Measurements from ENCODE around the gene RETREG1.

RETREG1 gene

DNA sequence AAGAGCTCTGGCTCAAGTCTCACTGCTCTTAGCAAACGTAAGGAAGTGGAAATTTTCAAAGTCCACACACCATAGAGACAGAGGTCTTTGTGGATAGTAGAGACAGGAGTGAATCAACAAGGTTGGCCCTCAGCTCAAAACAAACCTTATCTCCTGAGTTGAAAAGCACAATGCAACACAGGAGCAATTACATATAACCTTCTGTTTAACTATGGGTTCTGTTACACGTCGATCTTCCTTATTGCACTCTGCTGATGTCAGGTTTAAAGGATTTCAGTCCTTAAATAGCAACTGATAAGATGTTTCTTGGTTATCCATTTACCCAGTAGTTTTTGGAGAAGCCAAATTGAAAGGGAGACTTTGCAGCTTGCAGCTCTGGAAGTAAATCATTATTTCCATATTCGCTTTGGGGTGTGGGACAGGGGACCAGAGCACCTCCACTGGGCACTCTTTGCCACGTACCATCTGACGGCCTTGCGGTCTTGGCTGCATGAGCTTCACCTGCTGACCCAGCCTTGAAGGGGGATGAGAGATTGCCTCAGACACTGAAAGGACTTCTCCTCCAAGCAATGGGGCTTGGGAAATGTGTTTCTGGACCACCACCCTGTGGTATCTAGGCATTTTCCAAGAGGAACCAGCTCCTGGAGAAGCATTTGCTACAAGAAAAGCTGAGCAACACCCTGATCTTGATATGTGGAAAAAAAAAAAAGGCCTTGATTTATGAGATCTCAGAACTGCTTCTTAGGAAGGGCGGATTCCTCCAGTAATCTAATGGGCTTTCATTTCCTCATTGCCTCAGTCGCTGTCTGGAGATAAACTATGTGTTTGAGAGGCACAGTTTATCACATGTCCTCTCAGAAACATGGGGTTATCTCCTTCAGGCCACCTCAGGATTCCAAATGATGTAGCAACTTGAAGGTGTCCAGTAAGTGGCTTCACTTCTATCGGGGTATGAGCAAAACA lies 95.0 kb downstream of the RETREG1 start:
- DNase-seq (ENCODE audit: low spot score) = no peak

DNA sequence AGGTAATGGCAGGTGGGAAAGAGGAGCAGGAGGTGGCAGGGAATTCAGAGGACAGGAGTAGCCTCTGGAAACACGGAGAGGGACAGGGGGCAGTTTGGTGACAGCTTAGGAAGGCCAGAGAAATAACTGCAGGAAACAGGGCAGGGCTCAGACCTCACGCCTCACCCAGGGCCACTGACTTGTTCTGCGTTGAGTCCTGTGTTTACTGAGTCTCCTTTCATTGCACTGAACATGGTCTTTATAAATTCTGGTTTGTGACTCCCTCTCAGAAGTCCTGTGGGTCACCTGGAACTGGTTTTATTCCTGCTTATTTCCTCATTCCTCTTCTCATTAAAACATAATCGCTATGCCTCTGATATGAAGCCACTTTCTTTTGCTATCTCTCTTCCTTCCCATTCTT lies 96.0 kb downstream of the RETREG1 start:
- no peak for DNase-seq (ENCODE audit: low spot score)

DNA sequence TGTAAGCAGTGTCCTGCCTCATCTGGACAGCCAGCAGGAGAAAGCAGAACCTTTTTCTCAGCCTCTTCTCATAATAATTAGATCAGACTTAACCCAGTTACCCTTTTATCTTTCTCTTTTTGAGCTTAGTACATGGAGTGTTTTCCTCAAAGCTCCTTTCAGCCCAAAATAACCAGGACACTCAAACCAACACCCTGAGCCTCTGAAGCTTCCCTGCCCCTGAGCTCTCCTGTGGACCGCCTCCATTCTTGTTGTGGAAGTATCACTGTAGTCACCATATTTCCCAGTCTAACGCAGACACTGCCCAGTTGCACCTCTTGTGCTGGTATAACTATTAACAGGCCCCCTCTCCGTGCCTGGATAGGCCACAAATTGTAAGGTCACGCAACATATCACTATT lies 97.4 kb downstream of the RETREG1 start:
- DNase-seq (ENCODE audit: low spot score) = no peak

DNA sequence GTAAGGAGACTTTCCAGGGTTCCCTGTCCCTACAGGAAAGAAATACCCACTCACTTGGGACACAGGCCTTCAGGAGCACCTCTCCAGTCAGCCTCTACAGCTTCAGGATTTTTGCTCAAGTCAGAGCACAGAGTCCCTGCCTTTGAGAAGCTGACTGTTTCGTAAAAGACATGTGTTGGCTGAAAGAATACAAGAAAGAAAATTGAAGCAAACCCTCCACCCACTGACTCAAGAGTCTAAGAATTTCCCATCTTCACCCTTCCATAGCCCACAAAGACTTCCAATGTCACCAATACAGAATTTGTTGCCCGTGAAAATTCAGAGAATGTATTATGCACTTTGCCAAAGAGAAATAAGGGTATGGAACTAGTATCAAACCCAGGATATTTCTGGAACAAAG lies 98.2 kb downstream of the RETREG1 start:
- DNase-seq (ENCODE audit: low spot score) = no peak

DNA sequence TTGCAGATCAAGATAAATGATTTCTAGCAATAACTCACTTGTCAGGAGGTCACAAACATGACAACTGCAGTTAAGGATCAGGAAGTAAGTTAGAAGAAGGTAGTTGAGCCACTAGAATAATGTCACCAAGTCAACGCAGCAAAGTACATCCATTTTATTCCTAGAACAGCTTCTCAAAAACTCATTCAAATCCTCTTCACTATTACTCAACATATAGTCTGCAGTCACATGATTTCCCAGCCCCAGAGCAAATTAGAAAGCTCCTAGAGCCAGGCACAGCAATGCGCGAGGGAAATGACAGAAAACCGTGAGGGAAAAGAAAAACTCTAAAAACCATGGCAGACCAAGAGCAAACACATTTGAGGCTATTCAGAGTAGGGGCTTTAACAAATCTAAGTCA lies 101.3 kb downstream of the RETREG1 start:
- no peak for DNase-seq (ENCODE audit: low spot score)

DNA sequence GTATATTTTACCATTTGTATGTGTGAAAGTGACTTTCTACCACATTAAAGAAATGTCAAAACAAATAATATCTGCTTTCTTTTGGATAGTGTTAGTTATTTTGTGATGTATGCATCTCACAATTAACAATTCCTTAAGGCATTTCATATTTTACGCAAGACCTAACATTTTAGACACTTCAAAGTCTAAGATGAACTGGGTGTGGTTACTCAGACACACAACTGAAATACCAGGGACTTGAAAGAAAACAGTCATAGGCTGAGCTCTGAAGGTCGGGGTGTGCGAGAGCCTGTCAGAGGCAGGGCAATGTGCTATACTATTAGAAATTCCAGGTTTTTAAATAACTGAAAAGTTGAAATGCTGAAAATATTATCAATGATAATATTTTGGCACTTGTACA lies 106.7 kb downstream of the RETREG1 start:
- no peak for DNase-seq (ENCODE audit: low spot score)

DNA sequence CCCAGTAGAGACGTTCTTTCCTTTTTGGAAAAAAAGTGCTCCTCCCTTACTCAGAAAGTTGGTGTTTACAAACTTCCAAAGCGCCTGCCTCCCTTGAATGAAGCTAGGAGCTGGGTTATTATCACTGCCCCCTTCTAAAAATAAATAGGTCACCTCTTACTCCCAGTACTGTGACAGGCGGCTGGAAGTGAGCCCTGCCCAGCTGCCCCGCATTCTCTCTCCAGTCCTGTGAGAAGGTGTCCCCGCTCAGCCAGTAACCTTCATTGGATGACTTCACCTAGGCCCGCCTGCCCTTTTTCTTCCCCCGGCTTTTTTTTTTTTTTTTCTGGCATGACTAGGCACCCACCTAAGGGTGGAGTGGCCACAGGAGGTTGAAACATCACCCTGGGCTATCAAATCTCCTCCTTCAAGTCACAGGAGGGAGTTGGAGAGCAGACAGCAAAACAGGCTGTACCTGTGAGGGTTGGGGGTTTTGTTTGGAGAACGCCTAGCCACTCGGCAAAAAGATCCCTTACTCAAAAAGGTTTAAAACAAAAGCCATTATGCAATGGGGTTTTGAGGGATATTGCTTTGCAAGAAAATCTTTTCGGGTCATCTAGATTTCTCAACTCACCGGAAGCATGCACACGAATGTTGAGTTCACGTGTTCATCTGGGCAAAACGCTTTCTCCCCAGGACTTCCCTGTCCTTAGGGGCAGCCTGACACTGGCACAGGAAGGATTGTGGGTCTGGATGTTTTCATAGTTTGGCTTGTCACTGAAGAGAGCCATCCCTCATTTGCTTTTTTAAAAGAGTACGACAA lies 107.9 kb downstream of the RETREG1 start:
- DNase-seq (ENCODE audit: low spot score) = no peak

DNA sequence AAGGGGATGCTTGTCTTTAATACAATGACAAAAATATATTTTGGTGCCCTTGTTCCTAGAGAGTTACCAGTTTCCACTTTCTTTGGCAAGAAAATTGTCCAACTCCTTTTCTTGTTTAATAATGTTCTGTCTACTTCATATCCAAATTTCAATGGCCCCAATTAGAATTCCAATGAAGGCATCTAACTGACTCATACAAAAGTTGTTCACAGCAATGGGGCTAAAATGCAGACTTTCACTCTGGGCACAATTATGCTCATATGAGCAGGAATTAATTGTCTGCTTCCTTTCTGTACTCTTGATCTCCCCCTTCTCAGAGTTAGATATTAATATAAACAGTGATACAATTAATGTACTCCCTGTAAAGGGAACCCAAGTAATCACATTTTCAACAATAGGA lies 109.1 kb downstream of the RETREG1 start:
- no peak for DNase-seq (ENCODE audit: low spot score)

DNA sequence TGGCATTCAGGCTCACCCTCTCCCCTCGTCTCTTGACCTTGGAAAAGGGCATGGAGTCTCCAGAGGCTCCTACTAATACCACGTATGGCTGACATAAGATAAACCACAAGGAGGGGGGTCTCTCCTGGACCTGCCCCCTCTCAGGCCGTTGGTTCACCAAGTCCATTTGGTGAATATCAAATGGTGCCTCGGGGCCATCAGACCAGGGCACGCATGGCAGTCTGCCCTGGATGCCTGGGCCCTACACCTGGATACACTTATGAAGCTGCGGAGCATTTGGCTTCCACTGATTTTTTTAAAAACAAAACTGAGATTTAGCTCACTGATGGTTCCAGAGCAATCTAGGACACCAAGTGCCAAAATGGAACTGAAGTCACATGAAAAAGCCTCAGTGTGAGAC lies 110.9 kb downstream of the RETREG1 start:
- no peak for DNase-seq (ENCODE audit: low spot score)

DNA sequence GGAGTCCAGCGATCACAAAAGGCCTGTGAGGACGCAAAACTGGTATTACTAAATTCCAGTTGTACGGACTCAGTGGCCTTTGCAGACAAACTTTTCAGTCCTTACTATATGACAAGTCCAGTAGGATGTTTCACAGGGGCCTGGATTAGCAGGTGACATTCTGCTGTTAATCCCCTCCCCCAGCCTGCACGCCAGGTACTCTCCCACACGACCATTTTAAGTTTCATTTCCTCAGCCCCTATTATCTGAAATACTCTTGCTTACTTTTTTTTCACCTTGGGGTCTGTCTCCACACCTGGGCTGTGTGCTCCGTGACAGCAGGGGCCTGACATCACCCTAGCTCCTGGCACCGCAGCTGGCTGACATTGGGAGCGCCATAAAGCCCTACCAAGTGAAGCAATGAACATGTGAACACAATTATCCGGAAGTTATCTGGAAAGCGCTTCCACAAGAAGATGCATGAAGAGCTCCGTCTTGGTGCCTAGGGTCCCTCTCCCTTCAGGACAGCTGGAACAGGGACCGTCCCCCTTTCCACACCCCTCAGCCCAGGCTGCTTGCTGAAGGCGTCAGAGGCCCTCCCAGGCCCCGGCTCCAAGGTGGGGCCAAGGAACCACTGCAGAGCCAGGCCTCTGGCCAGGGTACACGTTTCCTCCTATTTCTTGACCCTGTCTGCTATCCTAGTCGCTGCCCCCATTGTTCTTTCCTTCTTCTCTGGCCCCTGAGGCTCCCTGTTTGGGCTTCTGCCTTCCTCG lies 111.5 kb downstream of the RETREG1 start:
- DNase-seq (ENCODE audit: low spot score) = no peak

DNA sequence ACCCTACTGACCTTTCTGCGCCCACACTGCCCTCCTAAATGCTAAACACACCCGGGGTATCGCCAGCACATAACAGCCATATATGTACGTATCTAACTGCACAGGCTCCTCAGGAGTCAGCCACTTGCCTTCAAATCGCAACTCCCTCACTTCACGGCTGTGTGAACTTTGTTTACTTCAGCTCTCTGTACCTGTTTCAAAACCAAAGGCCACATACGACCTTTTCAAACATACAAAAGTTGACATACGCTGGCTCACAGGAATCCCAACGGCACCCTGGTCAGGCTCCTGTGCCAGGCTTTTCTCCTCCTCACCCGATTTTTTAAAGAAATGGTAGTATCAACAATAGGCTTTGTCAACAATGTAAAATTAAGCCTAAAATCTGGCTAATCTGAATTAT lies 112.2 kb downstream of the RETREG1 start:
- no peak for DNase-seq (ENCODE audit: low spot score)

DNA sequence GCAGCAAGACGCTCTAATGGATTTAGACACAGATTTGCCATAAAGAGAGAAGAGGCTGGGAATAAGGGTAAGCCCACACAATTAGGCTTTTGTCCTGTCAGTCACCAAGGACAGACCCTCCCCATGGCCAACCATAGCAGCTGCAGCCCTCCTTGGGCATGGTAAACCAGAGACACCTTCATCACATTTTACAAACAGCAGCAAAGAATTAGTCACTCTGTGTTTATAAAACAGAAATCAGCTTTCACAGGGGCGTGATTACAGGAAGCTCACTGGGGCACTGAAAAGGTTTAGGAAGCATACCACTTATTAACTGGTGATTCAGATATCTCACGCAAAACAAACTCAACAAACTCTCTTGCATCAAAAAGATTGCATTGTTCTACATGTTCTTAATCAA lies 113.9 kb downstream of the RETREG1 start:
- no peak for DNase-seq (ENCODE audit: low spot score)

DNA sequence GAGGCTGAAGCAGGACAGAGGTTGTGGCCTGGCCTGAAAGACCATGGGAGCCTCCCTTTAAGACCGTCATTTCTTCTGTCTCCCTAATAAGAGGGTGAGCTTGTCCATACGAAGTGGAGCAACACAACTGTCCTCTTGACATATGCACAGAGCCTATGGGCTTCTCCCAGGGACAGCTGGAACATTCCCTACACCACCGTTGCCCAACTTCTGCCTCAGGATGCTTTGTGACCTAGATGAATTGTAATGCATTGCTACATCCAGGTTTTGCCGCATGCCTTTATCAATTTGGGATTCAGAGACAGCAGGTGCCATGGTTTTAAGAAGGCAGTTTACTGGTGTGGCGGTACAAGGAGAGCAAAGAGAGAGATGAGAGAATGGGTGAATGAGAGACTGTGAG lies 116.8 kb downstream of the RETREG1 start:
- no peak for DNase-seq (ENCODE audit: low spot score)

DNA sequence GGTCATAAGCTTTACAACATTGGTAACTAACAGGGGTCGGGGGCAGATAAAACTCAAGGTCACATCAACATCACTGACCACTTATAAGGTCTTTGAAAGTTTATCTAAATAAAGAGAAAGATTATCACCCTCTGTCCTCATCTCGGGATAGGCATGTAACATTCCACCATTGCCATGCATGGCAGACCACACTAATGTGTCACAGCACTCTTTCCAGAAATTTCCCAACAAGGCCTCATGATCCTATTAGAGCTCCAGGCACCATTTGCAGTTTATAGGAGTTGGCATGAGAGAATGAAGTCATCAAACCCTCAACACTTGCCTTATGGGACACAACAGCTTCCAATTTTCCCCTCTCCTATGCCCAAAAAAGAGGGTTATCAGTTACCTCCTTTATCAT lies 119.3 kb downstream of the RETREG1 start:
- DNase-seq (ENCODE audit: low spot score) = no peak

DNA sequence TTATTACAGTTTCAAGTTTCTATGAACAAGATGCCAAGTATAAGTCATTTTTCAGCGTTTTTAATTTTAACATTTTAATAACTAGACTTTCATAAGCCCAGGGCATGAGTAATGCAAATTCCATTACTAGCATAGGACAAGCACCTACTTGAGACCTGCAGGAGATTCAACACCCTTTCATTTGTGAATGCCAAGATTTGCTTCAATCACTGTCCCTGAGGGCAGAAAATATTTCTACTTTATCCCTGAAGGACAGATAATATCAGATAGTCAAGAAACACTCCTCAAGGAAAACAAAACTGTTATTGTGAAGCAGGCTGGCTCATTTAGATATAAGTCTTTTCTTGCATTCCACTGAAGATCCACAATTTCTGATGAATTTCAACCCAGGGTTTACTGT lies 123.5 kb downstream of the RETREG1 start:
- no peak for DNase-seq (ENCODE audit: low spot score)

DNA sequence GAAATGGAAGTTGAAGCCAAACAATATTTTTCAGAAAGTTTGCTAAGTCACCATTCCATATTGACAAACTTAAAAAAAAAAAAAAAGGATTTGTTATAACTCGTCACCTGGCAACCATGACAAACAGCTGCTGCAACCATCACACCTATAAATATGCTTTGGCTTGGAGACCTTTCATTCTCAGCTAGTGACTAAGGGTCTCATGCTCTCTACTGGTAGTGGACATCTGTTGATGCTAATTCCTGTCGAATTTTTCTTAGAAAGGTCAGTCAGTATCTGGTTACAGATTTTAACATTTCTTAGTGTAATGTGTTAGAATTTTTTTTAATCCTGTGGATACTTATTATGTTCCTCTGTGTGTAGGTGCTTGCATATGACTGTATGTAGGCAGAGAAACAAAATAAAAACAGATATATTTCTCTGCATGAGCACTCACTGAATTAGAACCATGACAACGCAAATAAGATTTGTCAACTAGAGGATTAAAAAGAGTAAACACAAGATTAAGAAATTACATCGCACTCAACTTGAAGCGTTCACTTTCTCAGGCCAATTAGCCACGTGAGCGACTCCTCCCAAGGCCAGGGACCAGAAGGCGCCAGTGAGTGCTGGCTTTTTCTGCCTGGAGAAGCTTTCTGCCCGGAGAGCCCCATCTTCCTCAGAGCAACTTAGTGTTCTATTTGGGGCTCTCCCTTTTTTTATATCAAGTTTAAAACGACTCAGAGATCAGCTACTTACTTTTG lies 124.2 kb downstream of the RETREG1 start:
- no peak for DNase-seq (ENCODE audit: low spot score)

DNA sequence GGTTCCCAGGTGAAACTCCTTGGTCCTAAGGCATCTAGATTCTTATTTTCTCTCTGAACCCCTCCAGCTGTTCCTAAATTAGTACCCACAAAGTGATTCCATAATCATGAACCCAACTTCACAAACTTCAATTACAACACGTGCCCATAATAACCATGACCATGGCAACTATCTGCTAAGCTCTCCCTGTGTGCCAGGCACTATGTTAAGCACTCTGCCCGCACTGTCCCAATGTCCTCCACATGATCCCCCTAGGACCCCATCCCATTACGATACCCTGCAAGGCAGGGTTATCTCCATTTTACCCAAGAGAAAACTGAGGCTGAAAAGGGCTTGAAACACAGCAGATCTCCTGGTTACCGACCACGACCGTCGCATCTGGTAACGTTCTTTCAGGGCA lies 125.9 kb downstream of the RETREG1 start:
- no peak for DNase-seq (ENCODE audit: low spot score)

DNA sequence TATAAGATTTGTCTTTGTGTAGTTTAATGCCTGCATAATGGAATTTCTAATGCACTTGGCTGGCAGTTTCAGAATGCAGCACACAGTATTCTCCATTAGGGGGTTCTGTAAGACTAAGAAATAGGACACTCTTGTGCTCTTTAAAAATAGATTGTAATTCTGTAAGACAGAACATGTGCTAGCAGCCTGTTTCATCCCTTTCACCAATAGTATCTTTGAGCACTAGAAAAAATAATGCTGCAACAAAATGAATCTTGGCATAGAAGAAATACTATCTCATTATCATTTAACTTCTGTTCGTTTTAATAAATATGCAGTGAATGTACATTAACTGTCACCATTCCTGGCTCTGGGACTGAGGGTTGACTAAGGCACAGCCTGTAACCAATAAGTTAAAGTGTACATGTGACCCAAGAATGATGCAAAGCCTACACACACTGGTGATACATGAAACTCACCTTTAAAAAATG lies 127.4 kb downstream of the RETREG1 start:
- peak; percentile 11 for DNase-seq (ENCODE audit: low spot score)

DNA sequence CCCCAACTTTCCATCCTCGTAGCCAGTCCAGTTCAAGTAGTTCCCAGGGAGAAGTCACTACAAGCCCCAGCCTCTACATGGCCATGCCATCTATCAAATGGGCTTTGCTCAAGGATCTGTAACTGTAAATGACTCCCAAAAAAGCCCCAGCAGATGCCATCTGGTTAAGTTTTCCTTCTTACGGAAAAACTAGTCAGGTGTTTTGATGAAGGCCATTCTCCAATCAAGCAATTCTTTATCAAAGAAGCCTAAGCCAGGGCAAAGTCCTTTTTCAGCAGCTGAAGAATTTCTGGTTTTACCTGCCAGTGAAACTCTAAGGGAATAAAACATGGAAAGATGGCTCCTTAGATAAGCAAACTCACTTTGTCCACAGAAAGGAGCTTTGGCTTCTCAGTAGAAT lies 129.3 kb downstream of the RETREG1 start:
- no peak for DNase-seq (ENCODE audit: low spot score)

DNA sequence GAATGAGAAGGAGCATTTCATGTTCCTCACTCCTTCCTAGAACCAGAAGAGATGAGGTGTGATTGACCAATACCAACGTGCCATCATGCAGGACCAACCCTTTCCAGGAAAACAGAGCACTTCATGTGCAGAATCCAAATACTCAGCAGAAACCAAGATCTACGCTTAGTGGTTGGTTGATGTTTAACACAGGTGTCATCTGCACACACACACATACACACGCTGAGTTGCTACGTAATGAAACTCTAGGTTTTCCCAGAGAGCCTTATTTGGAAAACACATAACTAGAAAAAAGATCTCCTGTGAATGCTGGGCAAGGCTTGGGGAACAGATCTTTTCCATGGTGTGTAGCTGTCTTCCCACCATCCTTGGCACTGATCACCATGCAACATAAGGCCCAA lies 130.1 kb downstream of the RETREG1 start:
- DNase-seq (ENCODE audit: low spot score) = no peak

DNA sequence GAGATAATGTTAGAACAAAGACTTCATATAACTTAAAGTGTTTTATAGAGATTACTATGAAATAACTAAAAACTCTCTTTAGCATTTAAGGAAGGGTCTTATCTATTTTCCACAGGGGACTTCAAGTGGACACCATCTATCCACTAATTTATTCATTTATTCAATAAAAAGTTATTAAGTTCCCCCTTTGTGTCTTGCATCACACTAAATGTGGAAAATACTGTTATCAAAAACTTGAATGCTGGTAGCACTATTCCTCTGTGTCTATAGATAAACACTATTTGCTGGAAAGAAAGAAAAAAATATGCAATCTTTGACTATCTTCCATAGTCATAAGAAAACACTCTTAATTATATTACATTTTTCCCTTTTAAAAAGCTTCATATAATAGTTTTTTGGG lies 131.1 kb downstream of the RETREG1 start:
- no peak for DNase-seq (ENCODE audit: low spot score)

DNA sequence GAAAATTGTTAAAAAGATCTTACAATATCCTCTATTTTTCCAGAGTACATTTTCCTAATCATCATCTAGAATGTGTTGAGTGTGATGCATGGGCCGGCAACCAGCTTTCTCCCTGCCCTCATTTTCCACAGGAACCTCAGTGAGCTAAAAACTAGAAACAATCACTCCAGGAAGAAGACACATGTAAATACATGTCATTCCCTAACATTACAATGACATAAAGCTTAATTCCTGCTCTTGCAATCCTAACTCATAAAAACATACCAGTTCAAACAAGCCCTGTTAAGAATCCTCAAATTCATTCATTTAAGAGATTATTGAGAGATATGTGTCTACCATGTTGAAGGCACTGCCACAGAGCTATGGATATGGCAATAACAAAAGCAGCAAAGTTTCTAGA lies 132.7 kb downstream of the RETREG1 start:
- DNase-seq (ENCODE audit: low spot score) = no peak

All from hematopoietic multipotent progenitor cell treated with erythropoietin and hydrocortisone succinate and interleukin-3 and kit ligand, for 15 days (in vitro differentiated cells).